HG03439 (cell line): ENCODE data around the gene TMEM267.
A peak's percentile ranks its signal among the peaks of the same experiment; 100 is the strongest.
"Not testable (repeated sequence)": the region's sequence is repeated elsewhere in the genome, so short reads cannot be mapped to it uniquely, and the experiment has no call there.

ENCODE experiments used
- ATAC-seq: cut with Tn5 transposase; IDR thresholded peaks from one replicate; pipeline ENCODE4 v1.9.1; 2021; ENCODE audit warnings: mild to moderate bottlenecking, moderate library complexity; ENCODE audit not compliant: unreplicated experiment

The TMEM267 gene

DNA sequence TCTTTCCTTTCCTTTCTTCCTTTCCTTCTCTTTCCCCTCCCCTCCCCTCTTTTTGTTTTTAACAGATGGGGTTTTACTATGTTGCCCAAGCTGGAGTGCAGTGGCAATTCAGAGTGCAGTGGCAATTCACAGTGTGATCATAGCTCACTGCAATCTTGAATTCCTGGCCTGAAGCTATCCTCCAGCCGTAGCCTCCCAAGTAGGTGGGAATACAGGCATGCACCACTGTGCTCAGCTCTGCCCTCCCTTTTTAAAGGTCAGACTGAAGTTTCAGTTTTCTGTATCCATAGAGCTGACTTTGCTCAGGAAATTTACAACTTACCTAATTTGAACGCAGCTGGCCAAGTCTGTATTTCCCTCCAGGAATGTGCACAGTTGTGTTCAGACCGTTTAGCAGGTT, 72.2 kb downstream of the TMEM267 start:
- ATAC-seq: no peak

- ATAC-seq: no peak
Measured at GRCh38 chr5:43410414-43410813, 73.3 kb downstream of the TMEM267 start.

- ATAC-seq: no peak
Measured at GRCh38 chr5:43409809-43410271, 73.8 kb downstream of the TMEM267 start.

DNA sequence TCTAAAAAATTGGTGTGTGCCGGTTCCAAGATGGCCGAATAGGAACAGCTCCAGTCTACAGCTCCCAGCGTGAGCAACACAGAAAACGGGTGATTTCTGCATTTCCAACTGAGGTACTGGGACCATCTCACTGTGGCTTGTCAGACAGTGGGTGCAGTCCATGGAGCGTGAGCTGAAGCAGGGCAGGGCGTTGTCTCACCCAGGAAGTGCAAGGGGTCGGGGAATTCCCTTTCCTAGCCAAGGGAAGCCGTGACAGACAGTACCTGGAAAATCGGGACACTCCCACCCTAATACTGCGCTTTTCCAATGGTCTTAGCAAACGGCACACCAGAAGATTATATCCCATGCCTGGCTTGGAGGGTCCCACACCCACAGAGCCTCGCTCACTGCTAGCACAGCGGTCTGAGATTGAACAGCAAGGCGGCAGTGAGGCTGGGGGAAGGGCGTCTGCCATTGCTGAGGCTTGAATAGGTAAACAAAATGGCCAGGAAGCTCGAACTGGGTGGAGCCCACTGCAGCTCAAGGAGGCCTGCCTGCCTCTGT, 81.1 kb downstream of the TMEM267 start:
- not testable (repeated sequence) for ATAC-seq

DNA sequence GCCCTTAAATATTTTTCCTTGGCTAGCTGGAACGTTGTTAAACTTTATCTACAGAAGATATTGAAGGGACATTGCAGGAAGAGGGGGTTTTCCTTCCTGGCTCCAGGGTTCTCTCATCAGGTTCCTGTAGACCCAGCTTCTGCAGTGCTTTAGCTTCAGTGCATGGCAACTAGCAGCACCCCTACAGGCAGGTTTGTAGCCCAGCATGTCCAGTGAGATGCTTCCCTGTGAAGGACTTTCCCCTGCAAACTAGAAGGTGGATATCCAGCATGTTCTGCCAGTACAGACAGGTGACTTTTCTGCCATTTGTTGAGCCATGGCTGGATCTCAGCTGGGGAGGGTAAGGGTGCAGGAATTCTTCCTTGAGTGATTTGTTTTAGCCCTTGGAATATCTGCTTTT, 81.8 kb downstream of the TMEM267 start:
- no peak for ATAC-seq

GRCh38 chr5:43400082-43400481, 83.6 kb downstream of the TMEM267 start:
- ATAC-seq: no peak

GRCh38 chr5:43396762-43397304, 86.8 kb downstream of the TMEM267 start:
- ATAC-seq: peak; percentile 97
